ENCODE results near the gene MYH3.

DNA sequence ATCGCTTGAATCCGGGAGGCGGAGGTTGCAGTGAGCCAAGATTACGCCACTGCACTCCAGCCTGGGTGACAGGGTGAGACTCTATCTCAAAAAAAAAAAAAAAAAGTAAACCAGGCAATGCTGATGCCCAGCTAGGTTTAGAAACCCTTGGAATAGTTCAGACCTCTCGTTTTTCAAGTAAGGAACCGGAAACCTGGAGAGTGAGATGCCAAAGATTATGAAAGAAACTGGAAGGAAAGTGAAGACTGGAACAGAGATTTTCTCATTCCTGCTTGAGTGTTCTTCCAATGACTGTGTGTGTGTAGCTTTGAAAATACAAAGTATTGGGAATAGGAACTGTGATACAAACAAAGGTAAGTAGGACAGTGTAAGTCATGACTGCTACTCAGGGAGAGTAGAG, 35.7 kb downstream of the MYH3 start:
- TF ChIP-seq, protein P1, sequence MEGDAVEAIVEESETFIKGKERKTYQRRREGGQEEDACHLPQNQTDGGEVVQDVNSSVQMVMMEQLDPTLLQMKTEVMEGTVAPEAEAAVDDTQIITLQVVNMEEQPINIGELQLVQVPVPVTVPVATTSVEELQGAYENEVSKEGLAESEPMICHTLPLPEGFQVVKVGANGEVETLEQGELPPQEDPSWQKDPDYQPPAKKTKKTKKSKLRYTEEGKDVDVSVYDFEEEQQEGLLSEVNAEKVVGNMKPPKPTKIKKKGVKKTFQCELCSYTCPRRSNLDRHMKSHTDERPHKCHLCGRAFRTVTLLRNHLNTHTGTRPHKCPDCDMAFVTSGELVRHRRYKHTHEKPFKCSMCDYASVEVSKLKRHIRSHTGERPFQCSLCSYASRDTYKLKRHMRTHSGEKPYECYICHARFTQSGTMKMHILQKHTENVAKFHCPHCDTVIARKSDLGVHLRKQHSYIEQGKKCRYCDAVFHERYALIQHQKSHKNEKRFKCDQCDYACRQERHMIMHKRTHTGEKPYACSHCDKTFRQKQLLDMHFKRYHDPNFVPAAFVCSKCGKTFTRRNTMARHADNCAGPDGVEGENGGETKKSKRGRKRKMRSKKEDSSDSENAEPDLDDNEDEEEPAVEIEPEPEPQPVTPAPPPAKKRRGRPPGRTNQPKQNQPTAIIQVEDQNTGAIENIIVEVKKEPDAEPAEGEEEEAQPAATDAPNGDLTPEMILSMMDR (IDR thresholded peaks at IDR 0.05): no peak
- TF ChIP-seq POLR2A (IDR thresholded peaks at IDR 0.05): no peak

Data from right lobe of liver (tissue), 4 donors.